OCI-M1 (cell line): ENCODE results near the gene OR4K5.
A peak's percentile ranks its signal among the peaks of the same experiment; 100 is the strongest.
"Not testable (repeated sequence)": the region's sequence is repeated elsewhere in the genome, so short reads cannot be mapped to it uniquely, and the experiment has no call there.

Source experiments
- DNase-seq: peaks from one replicate; lab custom pipeline; 2025; lab: John Stamatoyannopoulos, UW

OR4K5 gene

GRCh38 chr14:19920021-19920657, at the start of gene OR4K5:
Gene OR4K5 (plus strand): TSS chr14:19920607. CDS start chr14:19920607, 0 bp downstream.
- DNase-seq, result peak; percentile 2

DNA sequence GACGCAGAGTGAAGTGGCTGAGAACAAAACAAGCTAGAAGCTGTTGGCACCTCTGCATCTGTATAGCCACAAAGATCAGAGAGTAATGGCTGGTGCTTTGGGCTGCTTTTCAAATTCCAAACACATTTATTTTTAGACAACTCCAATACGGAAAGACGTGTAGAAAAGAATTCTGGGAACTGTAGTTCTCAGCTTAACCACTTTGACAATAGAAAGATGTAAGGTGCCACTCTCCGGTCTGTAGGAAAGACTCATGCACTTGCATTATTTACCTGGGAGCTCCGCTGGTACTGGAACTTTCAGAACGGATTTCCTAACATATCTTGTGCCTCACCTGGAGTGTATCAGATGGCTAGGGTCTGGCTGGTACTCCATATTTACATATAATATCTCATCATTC, 47.2 kb upstream of the OR4K5 start:
- no peak for DNase-seq

GRCh38 chr14:19874842-19875241, 45.6 kb upstream of the OR4K5 start, which contains the start of gene OR4K2:
Gene OR4K2 (plus strand): TSS chr14:19875142. CDS start chr14:19876268, 1,126 bp downstream.
- no peak for DNase-seq

- peak; percentile 36 for DNase-seq
These were observed 42.3 kb upstream of the OR4K5 start for GRCh38 chr14:19878029-19878642.

DNA sequence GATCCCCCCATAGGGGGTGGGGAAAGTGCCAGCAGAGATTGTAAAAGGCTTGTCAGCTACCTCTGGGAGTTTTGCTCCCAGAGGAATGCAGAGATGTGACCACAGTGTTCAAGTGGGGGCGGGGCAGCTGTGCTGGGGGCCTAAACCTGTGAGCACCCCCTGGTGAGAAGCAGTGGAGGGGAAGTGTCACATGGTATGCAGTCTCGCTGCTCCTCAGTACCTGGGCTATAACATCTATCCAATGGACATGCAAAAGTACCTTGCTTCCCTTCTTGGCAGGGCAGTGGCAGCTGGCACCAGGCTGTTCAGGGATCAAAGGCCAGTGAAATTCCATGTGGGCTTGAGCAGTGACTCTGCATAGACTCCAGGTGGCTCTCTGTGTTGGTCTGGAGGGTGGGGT, 25.1 kb upstream of the OR4K5 start:
- DNase-seq, result no peak

- no peak for DNase-seq
These were observed 19.4 kb upstream of the OR4K5 start for GRCh38 chr14:19900999-19901398.

DNA sequence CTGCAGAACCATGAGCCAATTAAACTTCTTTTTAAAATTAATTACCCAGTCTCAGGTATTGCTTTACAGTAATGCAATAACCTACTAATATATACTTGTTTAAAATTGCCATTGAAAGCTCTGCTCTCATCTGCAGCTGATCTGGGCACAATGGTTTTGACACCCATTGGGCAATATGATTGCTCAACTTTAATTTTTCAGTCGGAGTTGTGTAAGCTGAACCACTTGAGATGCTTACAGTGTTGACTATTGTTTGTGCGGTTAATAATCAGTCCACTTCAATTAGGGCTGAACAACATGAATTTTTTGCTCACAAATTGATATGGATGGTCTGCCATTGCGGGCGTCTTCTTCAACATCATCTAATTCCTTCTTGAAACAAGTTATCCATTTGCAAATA, 18.0 kb upstream of the OR4K5 start:
- DNase-seq, result no peak

DNA sequence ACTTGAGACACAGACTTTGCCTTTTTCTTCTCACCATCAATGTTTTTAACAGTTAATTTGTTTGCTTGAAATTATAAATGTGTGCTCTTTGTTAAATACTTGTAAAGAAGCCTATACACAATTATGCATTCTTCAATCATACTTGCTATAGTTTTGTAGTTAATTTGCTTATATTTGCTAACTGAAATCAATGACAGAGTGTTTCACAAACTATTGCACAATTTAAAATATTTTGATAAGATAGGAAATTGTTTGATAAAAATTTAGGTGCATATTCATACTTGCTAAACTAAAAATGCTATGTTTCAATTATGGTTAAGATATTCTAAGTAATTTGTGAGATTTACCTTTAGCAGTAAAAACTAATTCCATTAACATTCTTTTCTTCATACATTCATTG, 13.7 kb upstream of the OR4K5 start:
- DNase-seq, result no peak

DNA sequence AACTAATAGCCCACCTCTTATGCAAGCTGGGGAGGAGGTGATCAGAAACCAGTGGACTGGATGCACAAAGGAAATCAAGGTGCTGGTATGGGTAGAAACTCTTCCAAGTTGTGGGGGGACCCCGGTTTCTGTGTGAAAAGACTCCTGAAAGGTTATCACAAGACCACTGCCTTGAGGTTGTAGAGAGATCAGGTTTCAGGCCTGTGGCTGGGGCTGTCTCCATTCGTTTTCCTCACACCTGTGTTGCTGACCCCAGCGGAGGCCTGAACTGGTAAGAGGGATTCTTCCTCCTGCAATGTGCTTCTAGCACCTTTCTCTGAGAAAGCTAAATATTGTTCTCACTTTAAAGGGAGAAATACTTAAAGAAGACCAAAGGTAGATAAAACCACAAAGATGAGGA, 9.3 kb upstream of the OR4K5 start:
- no peak for DNase-seq

DNA sequence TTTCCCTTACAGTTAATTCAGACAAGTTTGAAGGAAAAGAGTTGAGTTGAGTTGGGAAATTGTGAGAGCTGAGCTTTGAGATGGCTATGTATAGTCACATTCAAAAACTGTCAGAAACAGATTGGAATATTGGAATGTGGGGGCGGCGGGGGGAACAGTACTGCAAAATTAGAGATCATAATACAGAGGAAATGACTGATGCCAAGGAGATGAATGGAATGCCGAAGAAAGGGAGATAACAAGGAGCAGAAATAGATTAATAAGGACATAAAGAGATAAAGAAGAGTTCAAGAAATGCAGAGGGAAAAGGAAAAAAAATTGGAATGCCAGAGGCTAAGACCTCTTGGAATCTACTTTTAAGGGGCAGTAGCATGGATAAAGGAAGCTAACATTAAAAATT, 3.2 kb upstream of the OR4K5 start:
- no peak for DNase-seq

- DNase-seq, result no peak
These were observed 2.4 kb upstream of the OR4K5 start for GRCh38 chr14:19917955-19918518.

DNA sequence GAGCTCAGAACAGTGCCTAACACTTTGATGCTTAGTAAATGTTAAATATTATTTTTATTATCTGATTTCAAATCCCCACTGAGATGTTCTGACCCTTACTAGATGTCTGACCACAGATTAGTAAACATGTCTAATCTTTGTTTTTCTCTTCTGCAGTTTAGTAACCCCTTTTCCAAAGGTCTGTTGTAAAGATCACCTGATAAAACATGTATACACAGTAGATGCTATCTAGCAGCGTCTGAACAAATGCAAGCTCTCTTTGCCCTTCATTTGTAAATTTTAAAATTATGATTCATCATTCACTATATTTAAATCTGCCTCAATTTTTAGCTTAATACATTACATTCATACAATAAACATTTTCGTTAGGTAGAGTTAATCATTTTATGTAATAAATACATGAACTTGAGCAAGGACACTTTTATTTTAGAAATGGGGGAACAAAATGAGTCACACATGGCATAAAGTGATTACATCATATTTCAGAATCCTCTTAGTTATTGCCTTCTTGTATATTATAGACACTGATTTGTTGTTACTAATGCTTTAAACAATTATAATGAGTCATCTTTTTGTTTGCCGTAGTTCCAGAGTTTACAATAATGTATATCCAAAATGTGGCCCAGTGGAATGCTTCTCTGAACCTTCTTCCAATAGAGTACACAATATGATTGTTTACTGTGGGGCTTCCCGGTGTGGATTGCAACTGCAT, 1.7 kb upstream of the OR4K5 start:
- DNase-seq, result no peak

DNA sequence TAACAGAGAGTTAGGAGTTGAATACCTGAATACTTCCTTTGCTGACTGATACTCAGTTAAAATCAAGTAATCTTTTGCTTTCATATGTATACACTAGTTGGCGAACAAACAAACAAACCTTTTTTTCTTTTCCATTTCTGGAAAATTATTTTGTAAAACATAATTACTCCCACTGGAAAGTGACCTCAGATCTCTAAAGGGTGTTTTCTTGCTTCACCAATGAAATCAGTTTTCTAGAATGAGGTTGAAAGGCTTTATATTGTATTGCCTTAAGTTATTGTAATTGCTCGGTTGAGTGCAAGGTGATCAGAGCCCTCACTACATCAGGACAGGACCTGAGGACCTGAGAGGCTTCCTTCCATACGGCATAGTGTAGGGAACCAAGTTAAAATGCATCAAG, 10.2 kb downstream of the OR4K5 start, which contains the start of gene OR4K1:
Gene OR4K1 (plus strand): TSS at position 301 of the 400 bp plus-strand sequence. CDS start 4,750 bp downstream, outside the sequence.
- DNase-seq, result no peak

GRCh38 chr14:19941668-19942067, 21.3 kb downstream of the OR4K5 start:
- DNase-seq, result no peak

DNA sequence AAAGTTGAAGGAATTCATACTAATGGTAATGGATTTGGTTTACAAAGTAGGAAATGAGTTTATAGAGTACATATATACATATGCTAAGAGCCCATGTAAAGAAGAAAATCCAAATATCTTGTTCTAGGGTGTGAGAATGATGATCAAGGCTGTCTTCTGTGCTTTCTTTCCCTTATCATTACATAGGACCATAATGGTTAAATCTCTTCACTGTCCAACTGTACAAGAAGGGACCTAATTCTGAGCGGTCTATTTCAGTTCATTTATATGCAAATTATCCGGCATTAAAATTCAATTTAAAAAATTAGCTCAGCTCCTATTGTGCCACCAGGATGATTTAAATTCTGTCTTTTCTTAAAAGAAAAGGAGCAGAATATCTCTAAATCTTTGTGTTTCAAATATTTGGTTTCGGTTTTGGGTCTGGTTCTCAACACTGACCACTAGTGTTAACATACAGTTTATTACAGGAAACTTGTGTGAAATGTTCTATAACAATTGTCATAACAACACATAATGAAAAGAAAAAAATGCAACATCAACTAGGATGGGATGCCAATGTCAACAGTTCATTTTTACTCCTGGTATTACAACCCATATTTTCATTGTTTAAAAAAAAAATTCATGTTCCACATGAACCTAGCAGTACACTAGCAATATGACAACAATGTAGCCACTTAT, 27.1 kb downstream of the OR4K5 start:
- peak; percentile 65 for DNase-seq

DNA sequence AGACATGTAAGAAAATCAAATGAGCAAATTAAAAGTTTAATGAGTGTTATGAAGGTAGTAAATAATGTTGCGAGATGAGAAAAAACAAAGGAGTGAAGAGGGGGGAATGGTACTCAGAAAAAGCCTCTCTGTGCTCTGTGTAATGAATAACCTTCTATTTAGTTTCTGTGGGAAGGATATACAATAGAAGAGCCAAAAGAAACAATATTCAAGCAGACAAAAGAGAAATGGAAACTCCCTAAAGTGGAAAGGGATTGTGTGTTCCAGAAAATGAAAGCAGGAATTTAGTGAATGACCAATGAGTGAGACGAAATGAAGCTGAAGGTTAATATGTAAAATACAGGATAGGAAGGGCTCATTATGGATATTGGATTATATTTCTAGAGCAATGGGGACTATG, 28.8 kb downstream of the OR4K5 start:
- DNase-seq, result no peak

GRCh38 chr14:19969735-19970134, 49.3 kb downstream of the OR4K5 start:
- DNase-seq, result not testable (repeated sequence)
